ENCODE data around the gene ATP5F1A. TPM values are rescaled to one million over a fixed set of nuclear protein-coding genes. Genes with fewer than 3 reads are reported as not detected.
"Not testable (repeated sequence)": the region's sequence is repeated elsewhere in the genome, so short reads cannot be mapped to it uniquely, and the experiment has no call there.

The ATP5F1A gene
- total RNA-seq (2014; rRNA removed; shearing (Covaris generic); ENCODE audit: low replicate concordance): 199 and 243 TPM in 2 replicates

DNA sequence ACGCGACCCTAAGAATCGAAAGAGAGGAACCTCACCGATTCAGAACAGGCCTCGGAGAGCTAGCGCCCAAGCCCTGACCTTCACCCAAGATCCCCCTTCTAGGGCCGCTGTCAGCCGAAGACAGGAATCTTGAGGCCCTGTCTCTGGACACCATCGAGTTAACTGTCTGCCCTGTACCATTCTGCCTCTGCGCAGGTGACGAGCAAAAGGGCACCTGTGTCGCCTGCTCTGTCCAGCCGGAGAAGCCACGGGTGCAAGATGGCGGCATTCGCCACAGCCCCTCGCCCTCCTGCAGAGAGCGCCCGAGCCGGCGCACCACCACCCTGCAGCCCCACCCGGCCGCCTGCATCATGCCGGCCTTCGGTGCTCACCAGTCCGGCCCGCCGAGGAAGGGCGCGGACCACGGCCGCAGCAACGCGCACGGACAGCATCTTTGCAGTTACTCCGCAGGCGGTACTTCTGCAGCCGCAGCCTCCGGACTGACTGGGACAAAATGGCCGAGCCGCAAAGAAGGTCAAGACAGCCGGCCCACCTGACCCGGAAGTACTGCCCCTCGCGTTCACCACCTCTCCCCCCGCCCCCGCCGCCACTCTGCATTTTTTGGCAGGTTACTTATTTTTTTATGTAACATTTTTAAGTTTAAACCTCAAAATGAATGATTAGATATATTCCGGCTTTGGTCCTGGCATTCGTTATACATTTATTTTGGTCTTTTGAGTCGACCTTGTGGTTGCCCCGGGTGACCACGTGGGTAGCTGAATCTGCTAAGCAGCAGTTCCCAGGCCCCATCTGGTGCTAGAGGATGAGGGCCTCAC lies at the start of gene ATP5F1A:
Gene ATP5F1A, minus strand, starts transcription at position 496 of the 815 bp plus-strand sequence. Its CDS starts 65 bp downstream, at position 431.
- in situ Hi-C loops (cut with HindIII; ENCODE audit: low pct_unique_long_range_greater_than_20kb, low sequenced_read_pairs): no loop called here
- peak; percentile 79 for DNase-seq (ENCODE audit: low read depth)

DNA sequence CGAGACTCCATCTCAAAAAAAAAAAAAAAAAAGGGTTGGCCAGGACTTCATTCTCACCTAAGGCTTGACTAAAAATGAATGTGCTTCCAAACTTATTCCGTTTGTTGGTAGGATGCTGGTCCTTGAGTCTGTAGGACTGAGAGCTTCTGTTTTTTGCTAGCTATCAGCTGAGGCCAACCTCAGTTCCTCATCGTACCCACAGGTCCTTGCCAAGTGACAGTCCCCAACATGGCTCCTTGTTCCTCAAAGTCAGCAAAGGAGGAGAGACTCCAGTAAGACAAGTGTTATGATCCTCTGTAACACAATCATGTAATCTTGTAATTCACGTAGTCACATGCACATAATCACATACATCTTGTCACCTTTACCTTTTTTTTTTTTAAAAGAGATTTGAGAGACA lies 43.1 kb upstream of the ATP5F1A start:
- in situ Hi-C loops (cut with HindIII; ENCODE audit: low pct_unique_long_range_greater_than_20kb, low sequenced_read_pairs): no loop called here
- no peak for DNase-seq (ENCODE audit: low read depth)

GRCh38 chr18:46140173-46140572 lies 42.1 kb upstream of the ATP5F1A start:
- no peak for DNase-seq (ENCODE audit: low read depth)
- in situ Hi-C loops (cut with HindIII; ENCODE audit: low pct_unique_long_range_greater_than_20kb, low sequenced_read_pairs): no loop called here

- in situ Hi-C loops (cut with HindIII; ENCODE audit: low pct_unique_long_range_greater_than_20kb, low sequenced_read_pairs): no loop called here
- no peak for DNase-seq (ENCODE audit: low read depth)
These were observed 37.0 kb upstream of the ATP5F1A start for GRCh38 chr18:46134920-46135675.

- in situ Hi-C loops (cut with HindIII; ENCODE audit: low pct_unique_long_range_greater_than_20kb, low sequenced_read_pairs): no loop called here
- no peak for DNase-seq (ENCODE audit: low read depth)
These were observed 35.4 kb upstream of the ATP5F1A start for GRCh38 chr18:46133534-46133933.

- DNase-seq (ENCODE audit: low read depth); in situ Hi-C loops (cut with HindIII; ENCODE audit: low pct_unique_long_range_greater_than_20kb, low sequenced_read_pairs): not testable (repeated sequence)
These were observed 32.5 kb upstream of the ATP5F1A start for GRCh38 chr18:46130549-46130948.

DNA sequence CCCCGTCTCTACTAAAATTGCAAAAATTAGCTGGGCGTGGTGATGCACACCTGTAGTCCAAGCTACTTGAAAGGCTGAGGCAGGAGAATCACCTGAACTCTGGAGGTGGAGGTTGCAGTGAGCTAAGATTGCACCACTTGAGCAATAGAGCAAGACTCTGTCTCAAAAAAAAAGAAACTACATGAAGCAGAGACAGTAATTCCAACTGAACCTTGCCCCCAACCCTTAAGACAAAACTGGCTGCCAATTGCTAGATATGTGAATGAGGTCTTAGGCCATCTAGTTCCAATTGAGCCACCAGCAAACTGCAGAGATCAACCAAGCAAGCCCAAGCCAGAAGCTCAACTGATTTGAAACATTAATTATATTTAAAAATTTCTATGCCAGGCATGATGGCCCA lies 32.0 kb upstream of the ATP5F1A start:
- in situ Hi-C loops (cut with HindIII; ENCODE audit: low pct_unique_long_range_greater_than_20kb, low sequenced_read_pairs): no loop called here
- no peak for DNase-seq (ENCODE audit: low read depth)

DNA sequence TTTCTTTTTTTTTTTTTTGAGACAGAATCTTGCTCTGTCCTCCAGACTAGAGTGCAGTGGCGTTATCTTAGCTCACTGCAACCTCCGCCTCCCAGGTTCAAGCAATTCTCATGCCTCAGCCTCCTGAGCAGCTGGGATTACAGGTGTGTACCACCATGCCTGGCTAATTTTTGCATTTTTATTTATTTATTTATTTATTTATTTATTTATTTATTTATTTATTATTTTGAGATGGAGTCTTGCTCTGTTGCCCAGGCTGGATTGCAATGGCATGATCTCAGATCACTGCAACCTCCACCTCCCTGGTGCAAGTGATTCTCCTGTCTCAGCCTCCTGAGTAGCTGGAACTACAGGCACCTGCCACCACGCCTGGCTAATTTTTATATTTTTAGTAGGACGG lies 28.5 kb upstream of the ATP5F1A start:
- in situ Hi-C loops (cut with HindIII; ENCODE audit: low pct_unique_long_range_greater_than_20kb, low sequenced_read_pairs); DNase-seq (ENCODE audit: low read depth): not testable (repeated sequence)

DNA sequence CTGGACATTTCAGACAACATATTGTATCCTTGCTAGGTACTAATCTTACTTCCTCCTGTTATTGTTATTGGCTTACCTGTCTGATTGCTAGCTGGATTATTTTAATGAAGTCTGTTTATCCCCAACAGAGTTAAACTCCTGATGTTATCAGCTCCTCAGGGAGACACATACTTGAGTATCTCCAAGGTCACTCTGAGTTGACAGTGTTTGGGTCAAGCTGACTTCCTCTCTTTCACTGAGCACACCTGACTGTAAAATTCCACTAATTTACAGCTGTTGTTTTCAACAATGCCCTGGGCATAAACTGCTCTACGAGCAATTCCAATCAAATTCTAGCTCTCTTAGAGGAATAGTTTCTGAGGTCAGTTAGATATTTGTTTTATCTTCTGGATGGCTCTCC lies 15.7 kb upstream of the ATP5F1A start:
- in situ Hi-C loops (cut with HindIII; ENCODE audit: low pct_unique_long_range_greater_than_20kb, low sequenced_read_pairs): no loop called here
- DNase-seq (ENCODE audit: low read depth): no peak

DNA sequence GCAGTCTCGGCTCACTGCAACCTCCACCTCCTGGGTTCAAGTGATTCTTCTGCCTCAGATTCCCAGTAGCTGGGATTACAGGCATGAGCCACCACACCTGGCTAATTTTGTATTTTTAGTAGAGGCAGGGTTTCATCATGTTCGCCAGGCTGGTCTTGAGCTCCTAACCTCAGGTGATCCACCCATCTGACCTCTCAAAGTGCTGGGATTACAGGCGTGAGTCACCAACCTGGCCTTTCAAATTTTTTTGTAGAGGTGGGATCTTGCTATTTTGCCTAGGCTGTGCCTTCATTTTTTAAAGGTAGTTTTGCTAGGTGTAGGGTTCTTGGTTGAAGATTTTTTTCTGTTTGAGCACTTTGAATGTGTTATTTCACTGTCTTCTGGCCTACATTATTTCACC lies 12.3 kb upstream of the ATP5F1A start:
- no peak for DNase-seq (ENCODE audit: low read depth)
- in situ Hi-C loops (cut with HindIII; ENCODE audit: low pct_unique_long_range_greater_than_20kb, low sequenced_read_pairs): no loop called here

DNA sequence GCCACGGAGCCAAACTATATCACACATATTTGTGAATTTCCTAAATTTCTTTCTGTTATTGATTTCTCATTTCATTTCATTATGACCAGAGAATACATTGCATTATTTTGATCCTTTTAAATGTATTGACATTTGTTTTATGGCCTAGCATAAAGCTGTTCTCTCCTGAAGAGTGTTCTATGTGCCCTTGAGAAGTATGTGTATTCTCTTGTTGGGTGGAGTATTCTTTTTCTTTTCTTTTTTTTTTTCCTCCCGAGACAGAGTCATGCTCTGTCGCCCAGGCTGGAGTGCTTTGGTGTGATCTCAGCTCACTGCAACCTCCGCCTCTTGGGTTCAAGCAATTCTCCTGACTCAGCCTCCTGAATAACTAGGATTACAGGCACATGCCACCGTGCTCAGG lies 11.3 kb upstream of the ATP5F1A start:
- DNase-seq (ENCODE audit: low read depth): no peak
- in situ Hi-C loops (cut with HindIII; ENCODE audit: low pct_unique_long_range_greater_than_20kb, low sequenced_read_pairs): no loop called here

DNA sequence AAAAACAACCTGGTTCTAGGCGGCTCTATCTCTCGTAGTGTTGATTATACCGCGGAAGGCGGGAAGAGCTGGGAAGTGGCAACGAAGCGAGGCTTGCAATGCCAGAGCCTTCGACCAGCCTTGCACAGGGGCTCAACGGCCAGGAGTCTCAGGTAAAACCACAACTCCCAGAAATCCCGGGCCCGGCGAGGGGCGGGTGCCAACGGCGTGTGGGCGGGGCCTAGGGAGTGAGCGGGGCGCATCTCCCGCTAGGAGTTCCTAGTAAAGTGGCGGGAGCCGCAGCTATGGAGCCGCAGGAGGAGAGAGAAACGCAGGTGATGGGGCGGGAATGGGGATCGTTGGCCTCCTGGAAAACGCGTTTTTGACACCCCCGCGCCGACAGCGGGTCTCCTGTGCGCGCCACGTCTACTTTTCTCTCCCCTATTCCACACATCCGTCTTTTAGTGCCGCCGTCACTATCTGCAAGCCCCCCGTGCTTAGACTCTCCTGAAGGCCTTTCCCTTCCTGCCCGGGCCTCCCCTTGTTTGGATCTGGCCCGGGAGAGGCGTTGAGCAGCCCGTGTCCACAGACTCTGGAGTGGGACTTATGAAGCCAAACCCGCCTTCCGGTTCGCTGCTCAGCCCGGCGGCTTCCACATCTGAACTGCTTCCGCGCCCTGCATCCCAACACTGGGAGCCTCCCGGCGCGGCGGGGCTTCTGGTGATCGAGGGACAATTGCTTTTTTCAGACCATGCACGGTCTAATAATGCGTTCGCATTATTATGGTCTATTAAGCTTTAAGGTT lies 6.2 kb upstream of the ATP5F1A start, which contains the start of gene HAUS1:
Gene HAUS1, plus strand, starts transcription at position 258 of the 784 bp plus-strand sequence. Its CDS starts 27 bp downstream, at position 285.
- in situ Hi-C loops (cut with HindIII; ENCODE audit: low pct_unique_long_range_greater_than_20kb, low sequenced_read_pairs): no loop called here
- DNase-seq (ENCODE audit: low read depth): peak; percentile 75

DNA sequence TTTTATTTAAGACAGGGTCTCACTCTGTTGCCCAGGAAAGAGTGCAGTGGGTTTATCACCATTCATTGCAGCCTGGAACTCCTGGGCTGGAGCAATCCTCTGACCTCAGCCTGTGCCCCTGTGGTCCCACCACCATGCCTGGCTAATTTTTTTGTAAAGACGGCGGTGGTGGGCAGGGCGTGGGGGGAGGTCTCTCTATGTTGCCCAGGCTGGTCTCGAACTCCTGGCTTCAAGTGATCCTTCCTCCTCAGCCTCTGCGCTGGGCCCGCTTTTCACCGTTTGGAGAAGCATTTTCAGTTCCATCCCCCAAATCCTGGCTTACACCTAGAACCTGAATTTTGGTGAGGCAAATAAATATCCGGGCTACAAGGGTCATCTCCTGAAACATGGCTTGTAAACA lies 1.4 kb upstream of the ATP5F1A start:
- in situ Hi-C loops (cut with HindIII; ENCODE audit: low pct_unique_long_range_greater_than_20kb, low sequenced_read_pairs): no loop called here
- no peak for DNase-seq (ENCODE audit: low read depth)

DNA sequence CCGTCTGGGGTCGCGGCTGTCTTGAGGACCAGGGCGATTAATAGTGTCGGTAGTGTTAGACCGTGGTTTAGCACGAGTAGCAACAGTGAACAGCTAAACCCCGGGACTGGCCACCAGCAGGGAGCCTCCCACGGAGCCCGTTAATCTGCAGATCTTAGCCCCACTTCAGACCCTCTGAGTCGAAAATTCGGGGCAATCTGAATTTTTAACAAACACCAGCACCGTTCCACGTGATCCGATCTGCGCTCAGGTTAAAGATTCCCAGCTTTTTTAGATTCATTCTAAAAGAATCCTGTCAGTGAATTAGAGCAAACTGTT lies 479 bp upstream of the ATP5F1A start:
- DNase-seq (ENCODE audit: low read depth): no peak
- in situ Hi-C loops (cut with HindIII; ENCODE audit: low pct_unique_long_range_greater_than_20kb, low sequenced_read_pairs): no loop called here

DNA sequence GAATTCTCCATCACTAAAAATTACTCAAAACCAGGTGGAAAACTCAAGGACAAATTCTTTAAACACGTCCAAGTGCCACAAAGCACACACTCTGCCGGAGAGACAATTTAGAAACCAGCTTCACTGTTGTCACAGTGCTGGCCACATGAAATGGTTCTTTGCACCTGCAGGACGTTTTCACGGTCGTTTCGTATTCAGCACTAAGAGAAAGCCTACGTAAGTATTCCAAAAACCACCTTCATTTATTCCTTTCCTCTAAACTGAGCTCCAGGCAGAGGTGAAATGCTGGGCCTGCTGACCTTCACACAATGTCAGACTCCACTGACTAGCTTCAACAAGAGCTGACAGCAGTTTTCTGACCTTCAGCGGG lies 680 bp downstream of the ATP5F1A start:
- in situ Hi-C loops (cut with HindIII; ENCODE audit: low pct_unique_long_range_greater_than_20kb, low sequenced_read_pairs): no loop called here
- DNase-seq (ENCODE audit: low read depth): no peak

- DNase-seq (ENCODE audit: low read depth): peak; percentile 12
- in situ Hi-C loops (cut with HindIII; ENCODE audit: low pct_unique_long_range_greater_than_20kb, low sequenced_read_pairs): no loop called here
These were observed 1.3 kb downstream of the ATP5F1A start for GRCh38 chr18:46096651-46097300.

DNA sequence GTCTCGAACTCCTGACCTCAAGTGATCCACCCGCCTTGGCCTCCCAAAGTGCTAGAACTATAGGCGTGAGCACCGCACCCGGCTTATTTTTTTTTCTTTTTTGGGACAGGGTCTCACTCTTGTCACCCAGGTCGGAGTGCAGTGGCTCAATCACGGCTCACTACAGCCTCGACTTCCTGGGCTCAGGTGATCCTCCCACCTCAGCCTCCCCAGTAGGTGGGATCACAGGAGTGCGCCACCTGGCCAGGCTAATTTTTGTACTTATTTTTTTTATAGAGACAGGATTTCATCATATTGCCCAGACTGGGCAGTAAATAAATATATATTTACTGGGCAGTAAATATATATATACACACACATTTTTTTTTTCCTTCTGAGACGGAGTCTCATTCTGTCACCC lies 2.6 kb downstream of the ATP5F1A start:
- no peak for DNase-seq (ENCODE audit: low read depth)
- in situ Hi-C loops (cut with HindIII; ENCODE audit: low pct_unique_long_range_greater_than_20kb, low sequenced_read_pairs): no loop called here

- DNase-seq (ENCODE audit: low read depth); in situ Hi-C loops (cut with HindIII; ENCODE audit: low pct_unique_long_range_greater_than_20kb, low sequenced_read_pairs): not testable (repeated sequence)
These were observed 9.6 kb downstream of the ATP5F1A start for GRCh38 chr18:46088501-46088900.

Measured in Caki2 (cell line).